Tibial nerve (tissue), 4 donors: ENCODE measurements around the gene TBC1D22A.

Source experiments
- CTCF ChIP-seq, 5 experiments: fragments of 200-600 bp in 3 of 5; fragments of 450-650 bp in 2 of 5; sonication (generic) in 3 of 5; IDR thresholded peaks; one replicate each; pipeline ENCODE4 v1.5.1; 2016 to 2019; ENCODE audit warnings: antibody characterized with exemption in 5 of 5, mild to moderate bottlenecking in 3 of 5, moderate library complexity in 2 of 5
- EP300 ChIP-seq, 2 donors: sonication (generic); formaldehyde crosslinking; IDR thresholded peaks; one replicate each; pipeline ENCODE4 v1.6.1; 2017; ENCODE audit warnings: antibody characterized with exemption in 2 of 2, mild to moderate bottlenecking in 1 of 2
- POLR2A ChIP-seq, 2 donors: fragments of 450-650 bp; IDR thresholded peaks; one replicate each; pipeline ENCODE4 v1.6.1; 2017; ENCODE audit warnings: antibody characterized with exemption in 2 of 2, mild to moderate bottlenecking in 2 of 2, moderate library complexity in 2 of 2

GRCh38 chr22:46829941-46830715 lies 67.7 kb downstream of the TBC1D22A start:
- TF ChIP-seq CTCF (IDR thresholded peaks at IDR 0.05) (no peak), EP300 (IDR thresholded peaks at IDR 0.05) (no peak), POLR2A (IDR thresholded peaks at IDR 0.05) (no peak)
